ENCODE measurements around the gene MMP15.

GRCh38 chr16:58088091-58088490 lies 62.5 kb downstream of the MMP15 start:
- TF ChIP-seq CTCF (IDR thresholded peaks at IDR 0.05; ENCODE audit: low read depth, low read length) (no peak), MAX (IDR thresholded peaks at IDR 0.05; ENCODE audit: low read depth, low read length) (no peak), POLR2A (IDR thresholded peaks at IDR 0.05; ENCODE audit: extremely low read depth, insufficient read length) (no peak)

Data from NB4 (cell line).